ENCODE measurements around the gene ALPL.

DNA sequence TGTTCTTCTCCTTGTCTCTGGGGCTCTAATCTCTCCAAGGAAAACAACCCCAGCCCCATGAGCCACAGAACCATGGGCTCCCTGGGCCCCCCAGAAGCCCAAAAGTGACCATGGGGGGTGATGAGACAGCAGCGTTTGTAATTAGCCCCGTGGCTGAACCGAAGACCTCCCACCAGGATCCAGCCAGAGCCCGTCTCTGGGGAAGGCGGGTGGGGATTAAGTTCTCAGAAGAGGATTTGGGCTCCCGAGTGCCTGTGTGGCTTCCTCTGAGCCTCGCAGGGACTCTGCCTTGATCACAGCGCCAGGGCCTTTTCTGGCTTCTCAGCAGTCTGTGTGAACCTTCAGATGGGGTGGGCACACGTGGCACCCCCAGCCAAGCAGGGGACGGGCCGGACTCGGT, 77.0 kb downstream of the ALPL start:
- TF ChIP-seq, protein P1, sequence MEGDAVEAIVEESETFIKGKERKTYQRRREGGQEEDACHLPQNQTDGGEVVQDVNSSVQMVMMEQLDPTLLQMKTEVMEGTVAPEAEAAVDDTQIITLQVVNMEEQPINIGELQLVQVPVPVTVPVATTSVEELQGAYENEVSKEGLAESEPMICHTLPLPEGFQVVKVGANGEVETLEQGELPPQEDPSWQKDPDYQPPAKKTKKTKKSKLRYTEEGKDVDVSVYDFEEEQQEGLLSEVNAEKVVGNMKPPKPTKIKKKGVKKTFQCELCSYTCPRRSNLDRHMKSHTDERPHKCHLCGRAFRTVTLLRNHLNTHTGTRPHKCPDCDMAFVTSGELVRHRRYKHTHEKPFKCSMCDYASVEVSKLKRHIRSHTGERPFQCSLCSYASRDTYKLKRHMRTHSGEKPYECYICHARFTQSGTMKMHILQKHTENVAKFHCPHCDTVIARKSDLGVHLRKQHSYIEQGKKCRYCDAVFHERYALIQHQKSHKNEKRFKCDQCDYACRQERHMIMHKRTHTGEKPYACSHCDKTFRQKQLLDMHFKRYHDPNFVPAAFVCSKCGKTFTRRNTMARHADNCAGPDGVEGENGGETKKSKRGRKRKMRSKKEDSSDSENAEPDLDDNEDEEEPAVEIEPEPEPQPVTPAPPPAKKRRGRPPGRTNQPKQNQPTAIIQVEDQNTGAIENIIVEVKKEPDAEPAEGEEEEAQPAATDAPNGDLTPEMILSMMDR (IDR thresholded peaks at IDR 0.05): no peak
- TF ChIP-seq POLR2A (IDR thresholded peaks at IDR 0.05): no peak
- no peak for TF ChIP-seq EP300 (IDR thresholded peaks at IDR 0.05)
